ENCODE results near the gene BCR. TPM values are rescaled to one million over a fixed set of nuclear protein-coding genes. Genes with fewer than 3 reads are reported as not detected.

The BCR gene
- total RNA-seq, 1 experiment from 2014 or later: 77.0 TPM

- Histone ChIP-seq H4K5ac (ENCODE audit: insufficient read length, low read depth, low read length) (no peak overlapping the region), H3K9me3 (ENCODE audit: control insufficient read depth, low read depth, low read length) (no peaks in the 10 kb centered on the region), H3K27ac (ENCODE audit: insufficient read length, low read depth, low read length) (no peak overlapping the region), H3K23ac (ENCODE audit: insufficient read length, low read depth, low read length) (no peak overlapping the region), H2AK5ac (ENCODE audit: insufficient read length, low read length) (no peak overlapping the region), H3K4ac (ENCODE audit: low read depth, low read length) (no peak overlapping the region), H4K8ac (replicated peaks; ENCODE audit: insufficient read length, low read depth, low read length) (no peak overlapping the region), H3K27me3 (ENCODE audit: insufficient read depth, low read length) (no peaks in the 10 kb centered on the region), H3K79me2 (ENCODE audit: insufficient read depth, low read length) (no peaks in the 10 kb centered on the region), H3K56ac (ENCODE audit: insufficient read length, low read depth, low read length) (no peak overlapping the region), H2BK15ac (ENCODE audit: low read depth, low read length) (no peak overlapping the region), H3K14ac (ENCODE audit: insufficient read depth, low read length) (no peak overlapping the region), H4K91ac (ENCODE audit: insufficient read length, low read depth, low read length) (no peak overlapping the region), H3K79me1 (ENCODE audit: insufficient read depth, low read depth, low read length, poor library complexity, severe bottlenecking) (no peaks in the 10 kb centered on the region), H3K4me1 (ENCODE audit: insufficient read depth, low read length) (no peaks in the 10 kb centered on the region), H3K23me2 (ENCODE audit: insufficient read length, low read depth, low read length, poor library complexity, severe bottlenecking) (no peaks in the 10 kb centered on the region), H3T11ph (ENCODE audit: low read length) (no peak overlapping the region), H2BK20ac (ENCODE audit: low read depth, low read length, poor library complexity, severe bottlenecking) (no peak overlapping the region), H3K4me2 (ENCODE audit: insufficient read depth, insufficient read length, low read length) (no peak overlapping the region), H2BK120ac (ENCODE audit: low read depth, low read length, poor library complexity, severe bottlenecking) (no peak overlapping the region), H2BK12ac (ENCODE audit: insufficient read length, low read depth, low read length) (no peak overlapping the region), H3K9ac (ENCODE audit: extremely low read depth, insufficient read length, low read length) (no peak overlapping the region), H4K20me1 (ENCODE audit: control insufficient read depth, insufficient read depth, insufficient read length) (no peaks in the 10 kb centered on the region), H3K18ac (ENCODE audit: insufficient read length, low read depth, low read length) (no peak overlapping the region), H2BK5ac (ENCODE audit: insufficient read length, low read length) (no peak overlapping the region), H2AFZ (ENCODE audit: low read length) (no peak overlapping the region)
- H3K9me3 Mint-ChIP-seq: no peaks in the 10 kb centered on the region
- H3K4me1 Mint-ChIP-seq: peaks cover 0 to 2% of the 10 kb centered on the region in 2 experiments; a peak in 1 of 4 replicates
- peaks cover 10 to 38% (median 29%) of the 10 kb centered on the region in 3 experiments; a peak in 6 of 7 replicates for H3K36me3 Mint-ChIP-seq (ENCODE audit: insufficient read depth in 1 of 3, low read depth in 3 of 3)
- TF ChIP-seq CTCF (conservative IDR thresholded peaks at IDR 0.05): no peak
- no peak for DNase-seq
- no peak overlapping the region for H3K4me3 Mint-ChIP-seq
- H3K27me3 Mint-ChIP-seq (ENCODE audit: low read depth): no peaks in the 10 kb centered on the region
- WGBS (ENCODE audit: extremely low coverage, insufficient read length, low lambda C conversion rate): no CpG with 5 or more reads among the region's 9 CpGs
- no peak overlapping the region for H3K27ac Mint-ChIP-seq
Observed at GRCh38 chr22:23305321-23305910, 125.1 kb downstream of the BCR start.
